Mononuclear cell (primary cell): Measurements from ENCODE around the gene CBX6. TPM values are rescaled to one million over a fixed set of nuclear protein-coding genes. Genes with fewer than 3 reads are reported as not detected.
A peak's percentile ranks its signal among the peaks of the same experiment; 100 is the strongest.

ENCODE experiments used
- H3K27me3 ChIP-seq: 2 replicates; pipeline ENCODE4 v1.6.0; 2011; ENCODE audit warnings: low read length, control low read depth; ENCODE audit not compliant: insufficient read depth
- H3K4me1 ChIP-seq: 2 replicates; pipeline ENCODE4 v1.5.1; 2011; ENCODE audit warnings: mild to moderate bottlenecking, low read length, control low read depth; ENCODE audit not compliant: insufficient read depth
- H3K4me3 ChIP-seq: 2 replicates; pipeline ENCODE4 v1.5.1; 2011; ENCODE audit warnings: mild to moderate bottlenecking, low read length, moderate library complexity
- H3K9me3 ChIP-seq: 2 replicates; pipeline ENCODE4 v1.5.1; 2011; ENCODE audit warnings: low read depth, mild to moderate bottlenecking, control low read depth, low read length
- total RNA-seq: library from RNA; depleted of rRNA; stranded (reverse); fragments of >200 nt; gene quantifications from one replicate; pipeline ENCODE4 v1.2.3, GENCODE V29; 2012

The CBX6 gene
- total RNA-seq, 1 donor: 28.7 TPM

DNA sequence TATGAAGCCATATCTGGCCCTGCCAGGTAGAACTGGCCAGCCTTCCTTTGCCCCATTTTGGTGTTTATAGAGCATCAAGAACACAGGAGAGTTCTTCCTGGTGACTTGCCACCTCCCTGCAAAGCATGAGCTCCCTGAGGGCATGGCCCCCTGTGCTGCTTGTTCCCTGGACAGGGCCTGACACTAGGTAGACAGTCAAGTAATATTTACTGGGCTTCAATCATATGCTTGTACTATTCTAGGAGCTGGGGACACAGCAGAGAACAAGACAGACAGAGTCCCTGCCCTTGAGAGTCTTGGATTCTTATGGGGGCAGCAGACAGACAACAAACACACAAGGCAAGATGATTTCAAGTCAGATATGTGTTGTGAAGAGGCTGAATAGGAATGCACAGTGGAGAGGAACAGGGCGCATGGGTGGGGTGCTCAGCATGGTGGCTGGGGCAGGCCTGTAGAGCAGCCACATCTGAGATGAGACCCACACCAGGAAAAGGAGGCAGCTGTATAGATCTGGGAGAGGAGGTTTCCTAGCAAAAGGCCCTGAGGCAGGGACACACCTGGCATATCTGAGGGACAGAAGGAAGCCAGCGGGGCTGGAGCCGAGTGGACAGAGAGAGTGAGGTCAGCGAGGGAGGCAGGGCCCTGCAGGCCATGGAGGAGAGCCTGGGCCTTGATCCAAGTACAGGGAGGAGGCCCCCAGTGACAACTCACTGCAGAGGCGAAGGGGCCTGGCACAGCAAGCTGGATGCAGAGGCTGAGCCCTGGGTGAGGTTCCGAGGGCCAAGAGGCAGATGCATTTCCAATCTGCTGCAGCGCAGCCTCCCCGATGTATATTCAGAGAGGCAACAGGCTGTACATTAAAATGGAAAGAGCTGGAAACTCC lies 10.2 kb upstream of the CBX6 start:
- Histone ChIP-seq H3K4me3 (no peak overlapping the region), H3K27me3 (no peaks in the 10 kb centered on the region), H3K9me3 (no peaks in the 10 kb centered on the region), H3K4me1 (peaks cover 6% of the 10 kb centered on the region)

DNA sequence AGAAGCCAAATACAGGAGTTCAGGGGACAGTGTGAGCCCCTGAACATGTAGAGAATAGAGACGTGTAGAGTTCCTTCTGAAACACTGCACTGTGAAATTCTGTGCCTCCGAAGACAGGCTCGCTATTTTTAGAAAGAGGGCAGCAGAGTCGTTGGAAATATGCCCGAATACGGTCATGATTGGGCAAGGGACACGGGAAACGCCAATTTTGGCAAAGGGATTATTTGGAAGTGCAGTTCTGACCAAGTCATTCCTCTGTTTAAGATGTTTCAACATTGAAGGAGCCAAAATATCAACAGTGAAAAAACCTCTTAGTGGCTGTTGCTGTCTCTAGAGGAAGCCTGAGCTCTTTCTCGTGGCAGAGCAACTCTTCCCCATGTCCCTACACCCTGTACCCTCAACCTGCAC lies 9.5 kb upstream of the CBX6 start:
- Histone ChIP-seq H3K27me3 (no peaks in the 10 kb centered on the region), H3K9me3 (no peaks in the 10 kb centered on the region), H3K4me3 (no peak overlapping the region), H3K4me1 (peaks cover 6% of the 10 kb centered on the region)

DNA sequence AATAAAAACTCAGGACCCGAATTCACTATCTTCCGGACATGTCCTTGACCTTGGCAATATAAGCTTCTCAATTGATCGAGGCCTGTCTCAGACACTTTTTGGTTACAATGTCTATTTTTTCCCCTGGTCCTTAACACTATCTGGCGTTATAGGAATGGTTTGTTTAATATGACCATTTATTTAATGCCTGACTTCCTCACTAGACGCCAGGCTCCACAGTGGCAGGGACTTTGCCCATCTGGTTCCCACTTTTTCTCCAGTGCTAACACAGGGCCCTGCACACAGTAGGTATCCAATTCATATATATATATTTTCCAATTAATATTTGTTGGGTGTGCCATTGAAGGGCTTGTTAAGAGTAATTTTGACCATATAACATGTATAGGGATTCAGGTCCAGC lies 7.9 kb upstream of the CBX6 start:
- H3K4me3 ChIP-seq: no peak overlapping the region
- H3K27me3 ChIP-seq: no peaks in the 10 kb centered on the region
- H3K4me1 ChIP-seq: peaks cover 6% of the 10 kb centered on the region
- no peaks in the 10 kb centered on the region for H3K9me3 ChIP-seq

DNA sequence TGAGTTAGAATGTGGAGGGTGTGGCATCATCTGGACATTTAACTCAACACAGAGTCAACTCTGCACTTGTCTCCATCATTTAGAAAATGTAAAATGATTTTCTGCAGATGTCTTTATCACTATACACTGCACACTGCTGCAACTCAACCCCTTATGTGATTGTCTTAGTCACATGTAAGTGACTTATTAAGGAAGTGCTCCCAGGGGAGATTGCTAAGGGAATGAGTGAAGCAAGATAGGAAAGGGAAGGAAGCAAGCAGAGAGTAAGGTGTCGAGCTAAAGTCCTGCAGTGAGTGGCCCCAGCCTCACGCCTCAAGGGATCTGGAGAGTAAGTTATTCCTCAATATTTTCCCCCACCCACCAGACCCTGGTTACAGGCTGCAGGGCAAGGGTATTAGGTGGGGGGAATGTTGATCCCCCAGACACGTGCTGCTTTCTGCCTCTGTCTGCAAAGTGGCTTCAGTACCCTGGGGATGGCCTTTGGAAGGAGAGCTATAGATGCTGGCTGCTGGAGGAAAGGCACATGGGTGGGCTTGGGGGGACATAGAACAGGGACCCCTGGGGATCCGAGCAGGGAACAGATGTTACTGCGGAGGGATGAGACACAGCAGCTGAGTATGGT lies 7.2 kb upstream of the CBX6 start:
- Histone ChIP-seq H3K4me1 (peaks cover 6% of the 10 kb centered on the region), H3K9me3 (no peaks in the 10 kb centered on the region), H3K4me3 (no peak overlapping the region), H3K27me3 (no peaks in the 10 kb centered on the region)

DNA sequence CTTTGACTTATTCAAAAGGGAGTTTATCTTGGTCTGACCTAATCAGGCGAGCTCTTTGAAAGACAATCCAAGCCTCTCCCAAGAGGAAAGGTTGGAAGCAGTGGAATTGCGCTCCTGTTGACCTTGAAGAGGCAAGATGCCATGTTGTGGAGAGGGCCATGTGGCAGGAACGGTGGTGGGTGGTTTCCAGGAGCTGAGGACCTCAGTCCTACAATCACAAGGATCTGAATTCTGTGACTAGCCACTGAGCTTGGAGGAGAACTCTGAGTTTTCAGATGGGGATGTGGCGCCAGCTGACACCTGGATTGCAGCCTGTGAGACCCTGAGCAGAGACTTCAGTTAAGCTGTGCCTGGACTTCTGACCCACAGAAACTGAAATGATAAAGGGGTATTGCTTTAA lies 6.0 kb upstream of the CBX6 start:
- no peaks in the 10 kb centered on the region for H3K9me3 ChIP-seq
- H3K4me3 ChIP-seq: no peak overlapping the region
- H3K4me1 ChIP-seq: peaks cover 10% of the 10 kb centered on the region
- H3K27me3 ChIP-seq: no peaks in the 10 kb centered on the region

DNA sequence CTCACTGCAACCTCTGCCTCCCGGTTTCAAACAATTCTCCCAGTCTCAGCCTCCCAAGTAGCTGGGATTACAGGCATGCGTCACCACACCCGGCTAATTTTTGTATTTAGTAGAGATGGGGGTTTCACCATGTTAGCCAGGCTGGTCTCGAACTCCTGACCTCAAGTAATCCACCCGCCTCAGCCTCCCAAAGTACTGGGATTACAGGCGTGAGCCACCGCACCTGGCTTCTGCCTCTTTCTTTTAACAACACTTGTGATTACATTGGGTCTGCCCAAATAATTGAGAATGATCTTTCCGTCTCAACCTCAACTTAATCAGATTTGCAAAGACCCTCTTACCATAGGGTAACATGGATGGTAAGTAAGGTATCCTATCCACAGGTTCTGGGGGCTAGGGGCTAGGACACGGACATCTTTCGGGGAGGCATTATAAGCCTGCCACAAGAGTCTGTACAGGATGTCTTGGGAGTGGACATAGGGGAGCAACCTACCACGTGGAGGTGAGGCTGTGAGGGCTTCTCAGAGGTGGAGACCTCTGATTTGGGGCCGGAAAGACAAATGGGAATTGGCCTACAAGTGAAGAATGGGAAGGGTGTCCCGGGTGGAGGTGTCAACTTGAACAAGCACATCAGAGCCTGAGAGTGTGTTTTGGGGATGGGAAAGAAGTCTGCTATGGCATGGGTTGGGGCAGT lies 2.7 kb upstream of the CBX6 start:
- H3K27me3 ChIP-seq: no peaks in the 10 kb centered on the region
- H3K4me1 ChIP-seq: peaks cover 23% of the 10 kb centered on the region
- H3K4me3 ChIP-seq: no peak overlapping the region
- no peaks in the 10 kb centered on the region for H3K9me3 ChIP-seq

DNA sequence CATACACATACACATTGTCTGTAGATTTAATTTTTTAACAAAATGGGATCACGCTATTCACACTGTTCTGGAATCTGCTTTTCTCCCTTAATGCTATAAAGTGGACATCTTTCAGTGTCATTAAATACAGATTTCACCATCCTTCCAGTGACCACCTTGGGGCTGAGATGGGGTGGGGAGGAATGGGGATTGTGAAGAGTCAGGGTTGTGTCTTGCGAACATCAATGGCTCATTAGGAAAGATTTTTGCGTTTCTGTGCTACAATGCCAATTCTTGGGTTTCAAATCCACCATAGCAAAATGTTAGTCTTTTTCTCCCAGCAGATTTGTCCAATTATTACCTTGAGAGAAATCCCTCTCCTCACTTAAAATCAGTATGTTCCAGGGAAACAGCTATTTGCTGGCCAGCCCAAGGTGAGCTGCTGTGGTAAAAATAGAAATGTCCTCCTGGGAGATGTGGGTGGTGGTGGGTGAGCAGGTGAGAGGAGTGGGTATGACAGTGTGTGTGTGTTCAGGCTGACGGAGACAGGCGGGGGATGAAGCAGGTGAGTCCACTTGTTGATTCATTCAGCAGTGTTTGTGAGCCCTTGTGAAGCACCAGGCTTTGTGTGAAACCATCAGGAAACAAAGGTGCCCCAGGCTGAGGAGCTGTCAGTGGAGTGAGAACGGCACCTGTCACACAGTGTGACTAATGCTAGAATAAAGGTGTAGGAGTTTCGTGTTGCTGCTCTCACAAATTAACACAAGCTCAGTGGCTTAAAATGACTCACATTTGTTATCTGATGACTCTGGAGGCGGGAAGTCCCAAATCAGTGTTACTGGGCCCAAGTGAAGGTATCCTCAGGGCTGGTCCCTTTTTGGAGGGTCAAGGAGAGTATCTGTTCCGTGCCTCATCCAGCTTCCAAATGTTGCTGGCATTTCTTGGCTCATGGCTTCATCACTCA lies 1.7 kb upstream of the CBX6 start:
- no peak overlapping the region for H3K4me3 ChIP-seq
- H3K4me1 ChIP-seq: peaks cover 32% of the 10 kb centered on the region
- H3K9me3 ChIP-seq: no peaks in the 10 kb centered on the region
- no peaks in the 10 kb centered on the region for H3K27me3 ChIP-seq

DNA sequence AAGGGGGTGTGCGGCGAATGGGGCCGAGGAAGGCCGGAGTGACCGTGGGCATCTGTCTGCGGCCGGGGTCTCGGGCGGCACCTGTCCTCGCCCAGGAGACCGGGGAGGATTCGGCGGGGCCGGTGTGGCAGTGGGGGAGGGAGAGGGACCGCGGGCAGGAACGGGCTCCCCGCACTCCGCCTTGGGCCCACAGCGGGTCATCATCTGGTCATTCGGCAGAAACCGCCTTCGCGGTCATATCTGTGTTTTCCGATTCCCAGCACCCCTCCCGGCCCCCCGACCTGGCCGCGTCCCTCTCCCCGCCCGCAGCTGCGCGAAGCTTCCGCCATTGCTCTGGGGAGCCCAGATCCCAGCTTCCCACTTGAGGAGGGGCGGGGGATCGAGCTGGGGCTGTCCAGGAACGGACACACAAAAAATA lies 824 bp upstream of the CBX6 start:
- Histone ChIP-seq H3K4me3 (peak overlapping the region; percentile 85), H3K27me3 (no peaks in the 10 kb centered on the region), H3K4me1 (peaks cover 35% of the 10 kb centered on the region), H3K9me3 (no peaks in the 10 kb centered on the region)

DNA sequence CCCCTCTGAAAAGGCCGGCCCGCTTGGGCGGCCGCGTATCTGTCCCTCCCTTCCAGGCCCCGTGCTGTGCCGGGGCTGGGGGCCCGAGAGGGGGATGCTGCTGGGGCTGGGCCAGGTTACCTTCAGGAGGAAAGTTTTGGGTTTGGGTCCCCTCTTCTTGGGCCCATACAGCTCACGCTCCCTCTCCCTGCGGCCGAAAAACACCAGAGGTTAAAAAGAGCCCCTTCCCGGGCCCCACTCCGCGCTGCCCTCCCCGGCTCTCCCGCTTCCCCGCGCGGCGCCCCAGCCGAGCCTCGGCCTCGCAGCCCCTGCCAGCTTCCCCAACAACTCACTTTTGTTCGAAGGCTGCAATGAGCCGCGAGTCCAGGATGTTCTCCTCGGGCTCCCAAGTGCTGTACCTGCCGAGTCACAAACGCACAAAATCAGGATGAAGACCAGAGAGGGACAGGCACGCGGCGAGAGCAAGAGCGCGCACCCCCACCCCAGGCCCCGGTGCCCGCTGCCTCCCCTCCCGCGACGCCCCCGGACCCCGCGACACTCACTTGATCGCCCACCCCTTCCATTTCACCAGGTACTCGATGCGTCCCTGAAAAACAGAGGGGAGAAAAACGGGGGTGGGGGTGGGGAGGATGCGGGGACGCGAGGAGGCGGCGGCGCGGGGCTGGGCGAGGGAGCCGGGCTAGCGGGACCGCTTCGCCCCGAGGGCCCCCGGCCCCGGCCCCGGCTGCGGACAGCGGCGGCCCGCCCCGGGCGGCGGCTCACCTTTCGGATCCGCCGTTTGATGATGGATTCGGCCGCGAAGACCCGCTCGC lies 450 bp downstream of the CBX6 start:
- H3K27me3 ChIP-seq: no peaks in the 10 kb centered on the region
- H3K4me3 ChIP-seq: peak overlapping the region; percentile 85
- H3K4me1 ChIP-seq: peaks cover 35% of the 10 kb centered on the region
- no peaks in the 10 kb centered on the region for H3K9me3 ChIP-seq

DNA sequence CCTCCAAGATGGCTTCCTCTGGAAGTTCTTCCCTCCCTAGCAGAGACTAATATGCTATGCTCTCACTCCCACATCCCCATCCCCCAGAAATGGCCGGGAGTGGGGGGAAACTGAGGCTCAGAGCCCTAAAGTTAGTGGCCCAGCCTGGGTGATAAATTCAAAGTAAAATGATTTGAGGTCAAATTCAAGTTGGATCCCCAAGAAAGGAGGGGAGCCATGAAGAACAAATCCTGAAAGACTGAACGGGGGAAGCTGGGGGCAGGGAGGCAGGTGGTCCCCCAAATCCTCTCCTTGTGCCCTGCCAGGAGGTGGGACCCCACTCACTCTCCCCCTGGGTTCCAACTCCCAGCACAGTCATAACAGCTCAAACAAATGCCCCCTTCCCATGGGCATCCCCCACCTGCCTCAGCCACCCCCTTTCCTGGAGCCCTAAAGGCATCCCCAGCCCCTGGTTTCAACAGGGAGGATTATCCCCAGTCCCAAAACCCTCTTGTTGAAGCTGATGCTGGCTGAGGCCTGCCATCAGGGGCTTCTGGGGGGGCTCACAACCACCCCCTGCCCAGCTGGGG lies 1.1 kb downstream of the CBX6 start:
- Histone ChIP-seq H3K27me3 (no peaks in the 10 kb centered on the region), H3K9me3 (no peaks in the 10 kb centered on the region), H3K4me3 (peak overlapping the region; percentile 85), H3K4me1 (peaks cover 35% of the 10 kb centered on the region)

DNA sequence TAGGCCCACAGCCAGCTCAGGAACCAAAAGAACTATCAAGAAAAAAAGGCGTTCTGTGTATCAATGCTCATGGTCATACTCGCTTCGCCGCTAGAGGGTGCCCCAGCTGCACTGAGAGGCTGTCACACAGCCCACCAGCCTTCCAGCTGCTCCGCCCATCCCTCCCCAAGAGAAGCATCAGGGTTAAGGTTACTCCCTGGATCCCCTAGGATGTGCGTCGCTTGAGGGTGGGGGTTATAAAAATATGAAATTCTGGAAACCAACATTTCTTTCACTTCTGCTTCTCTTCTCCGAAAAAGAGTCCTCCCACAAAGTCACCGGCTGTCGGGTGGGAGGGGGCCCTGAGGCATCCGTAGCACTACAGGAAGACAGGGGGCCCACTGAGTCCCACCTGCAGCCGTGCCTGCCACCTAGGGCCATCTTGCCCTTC lies 1.7 kb downstream of the CBX6 start:
- H3K4me3 ChIP-seq: peak overlapping the region; percentile 85
- H3K9me3 ChIP-seq: no peaks in the 10 kb centered on the region
- H3K27me3 ChIP-seq: no peaks in the 10 kb centered on the region
- H3K4me1 ChIP-seq: peaks cover 35% of the 10 kb centered on the region

DNA sequence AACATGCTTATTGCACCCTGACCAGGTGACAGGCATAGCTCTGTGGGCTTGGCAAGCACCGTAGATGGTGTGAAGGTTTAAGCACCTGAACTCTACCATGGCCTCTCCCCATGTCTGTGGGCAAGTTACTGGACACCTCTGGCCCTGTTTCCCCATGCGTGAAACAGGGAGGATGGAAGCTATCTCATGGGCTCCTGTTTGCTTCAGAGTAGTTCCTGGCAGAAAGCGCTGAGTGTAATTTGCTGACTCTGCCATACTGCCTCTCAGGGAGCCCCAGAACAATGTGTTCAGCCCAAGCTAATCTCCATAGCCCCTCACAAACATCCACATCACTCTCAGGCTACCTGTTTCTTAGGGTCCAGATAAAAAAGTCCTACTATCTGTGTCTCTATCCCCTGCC lies 2.4 kb downstream of the CBX6 start:
- Histone ChIP-seq H3K27me3 (no peaks in the 10 kb centered on the region), H3K4me1 (peaks cover 35% of the 10 kb centered on the region), H3K4me3 (no peak overlapping the region), H3K9me3 (no peaks in the 10 kb centered on the region)

DNA sequence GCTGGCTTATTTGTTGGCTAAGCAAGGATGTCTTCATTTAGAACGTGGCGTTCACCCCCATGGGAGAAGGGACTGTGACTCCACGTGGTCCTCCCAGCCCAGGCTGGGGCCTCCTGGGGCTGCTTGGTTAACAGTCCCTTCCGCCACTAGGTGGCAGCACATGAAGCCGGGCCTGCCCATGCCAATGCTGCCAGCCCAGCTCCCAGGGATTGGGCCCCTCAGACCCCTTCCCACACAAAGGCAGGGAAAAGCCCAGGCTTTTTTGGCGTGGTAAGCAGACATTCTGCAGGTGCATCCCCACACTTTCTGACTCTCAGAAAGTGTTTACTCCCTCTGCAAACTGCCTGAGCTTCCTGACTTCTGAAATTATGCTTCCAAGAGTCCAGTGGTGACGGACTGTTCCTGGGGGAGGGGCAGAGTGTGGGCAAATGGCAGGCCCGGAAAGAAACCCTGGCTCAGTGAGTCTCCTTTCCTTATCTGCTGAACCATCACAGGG lies 3.1 kb downstream of the CBX6 start:
- no peaks in the 10 kb centered on the region for H3K9me3 ChIP-seq
- peaks cover 33% of the 10 kb centered on the region for H3K4me1 ChIP-seq
- H3K4me3 ChIP-seq: no peak overlapping the region
- no peaks in the 10 kb centered on the region for H3K27me3 ChIP-seq
